ENCODE results near the gene ZBTB24. TPM values are rescaled to one million over a fixed set of nuclear protein-coding genes. Genes with fewer than 3 reads are reported as not detected.

ZBTB24 gene
- total and polyA plus RNA-seq, 2 of the 13 experiments (the other 11 are each of a cell fraction or from before 2014, with no cell fraction given): 1.5 to 6.2 TPM

- TF ChIP-seq ZBTB14 (CRISPR knock-in tag; IDR thresholded peaks at IDR 0.05): no peak
- TF ChIP-seq, protein P1, sequence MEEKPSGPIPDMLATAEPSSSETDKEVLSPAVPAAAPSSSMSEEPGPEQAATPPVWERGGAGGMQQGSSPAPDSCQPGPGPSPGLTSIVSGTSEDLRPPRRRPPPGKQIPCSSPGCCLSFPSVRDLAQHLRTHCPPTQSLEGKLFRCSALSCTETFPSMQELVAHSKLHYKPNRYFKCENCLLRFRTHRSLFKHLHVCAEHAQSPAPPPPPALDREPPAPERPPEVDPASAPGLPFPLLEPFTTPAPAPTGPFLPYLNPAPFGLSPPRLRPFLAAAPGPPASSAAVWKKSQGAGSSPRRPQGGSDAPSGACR (CRISPR knock-in tag; IDR thresholded peaks at IDR 0.05): 0 out of 2 replicates have a peak, but pooled peaks have one; percentile 15
- no peak for TF ChIP-seq PAX8 (CRISPR knock-in tag; IDR thresholded peaks at IDR 0.05; ENCODE audit: borderline replicate concordance)
- TF ChIP-seq ZNF317 (CRISPR knock-in tag; IDR thresholded peaks at IDR 0.05): no peak
- TF ChIP-seq, protein P2, sequence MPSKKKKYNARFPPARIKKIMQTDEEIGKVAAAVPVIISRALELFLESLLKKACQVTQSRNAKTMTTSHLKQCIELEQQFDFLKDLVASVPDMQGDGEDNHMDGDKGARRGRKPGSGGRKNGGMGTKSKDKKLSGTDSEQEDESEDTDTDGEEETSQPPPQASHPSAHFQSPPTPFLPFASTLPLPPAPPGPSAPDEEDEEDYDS (CRISPR knock-in tag; IDR thresholded peaks at IDR 0.05): no peak
- no peak for TF ChIP-seq ZNF772 (CRISPR knock-in tag; IDR thresholded peaks at IDR 0.05)
- no peak for TF ChIP-seq MAFK (conservative IDR thresholded peaks at IDR 0.05 in 1 of 2, IDR thresholded peaks at IDR 0.05 in 1 of 2; ENCODE audit: low read length in 2 of 2)
- peak; percentile 48 for TF ChIP-seq AGO1 (IDR thresholded peaks at IDR 0.05; ENCODE audit: low read depth, low read length, poor library complexity, severe bottlenecking)
- TF ChIP-seq SSRP1 (CRISPR knock-in tag; IDR thresholded peaks at IDR 0.05): no peak
- no peak for TF ChIP-seq AKNA (CRISPR knock-in tag; IDR thresholded peaks at IDR 0.05; ENCODE audit: borderline replicate concordance)
- TF ChIP-seq, protein P3, sequence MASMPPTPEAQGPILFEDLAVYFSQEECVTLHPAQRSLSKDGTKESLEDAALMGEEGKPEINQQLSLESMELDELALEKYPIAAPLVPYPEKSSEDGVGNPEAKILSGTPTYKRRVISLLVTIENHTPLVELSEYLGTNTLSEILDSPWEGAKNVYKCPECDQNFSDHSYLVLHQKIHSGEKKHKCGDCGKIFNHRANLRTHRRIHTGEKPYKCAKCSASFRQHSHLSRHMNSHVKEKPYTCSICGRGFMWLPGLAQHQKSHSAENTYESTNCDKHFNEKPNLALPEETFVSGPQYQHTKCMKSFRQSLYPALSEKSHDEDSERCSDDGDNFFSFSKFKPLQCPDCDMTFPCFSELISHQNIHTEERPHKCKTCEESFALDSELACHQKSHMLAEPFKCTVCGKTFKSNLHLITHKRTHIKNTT (CRISPR knock-in tag; IDR thresholded peaks at IDR 0.05): no peak
- TF ChIP-seq ATF7-NPFF (CRISPR knock-in tag; IDR thresholded peaks at IDR 0.05; ENCODE audit: low read depth): no peak
- TF ChIP-seq PAWR (CRISPR knock-in tag; IDR thresholded peaks at IDR 0.05; ENCODE audit: borderline replicate concordance): no peak
- TF ChIP-seq, protein P4, sequence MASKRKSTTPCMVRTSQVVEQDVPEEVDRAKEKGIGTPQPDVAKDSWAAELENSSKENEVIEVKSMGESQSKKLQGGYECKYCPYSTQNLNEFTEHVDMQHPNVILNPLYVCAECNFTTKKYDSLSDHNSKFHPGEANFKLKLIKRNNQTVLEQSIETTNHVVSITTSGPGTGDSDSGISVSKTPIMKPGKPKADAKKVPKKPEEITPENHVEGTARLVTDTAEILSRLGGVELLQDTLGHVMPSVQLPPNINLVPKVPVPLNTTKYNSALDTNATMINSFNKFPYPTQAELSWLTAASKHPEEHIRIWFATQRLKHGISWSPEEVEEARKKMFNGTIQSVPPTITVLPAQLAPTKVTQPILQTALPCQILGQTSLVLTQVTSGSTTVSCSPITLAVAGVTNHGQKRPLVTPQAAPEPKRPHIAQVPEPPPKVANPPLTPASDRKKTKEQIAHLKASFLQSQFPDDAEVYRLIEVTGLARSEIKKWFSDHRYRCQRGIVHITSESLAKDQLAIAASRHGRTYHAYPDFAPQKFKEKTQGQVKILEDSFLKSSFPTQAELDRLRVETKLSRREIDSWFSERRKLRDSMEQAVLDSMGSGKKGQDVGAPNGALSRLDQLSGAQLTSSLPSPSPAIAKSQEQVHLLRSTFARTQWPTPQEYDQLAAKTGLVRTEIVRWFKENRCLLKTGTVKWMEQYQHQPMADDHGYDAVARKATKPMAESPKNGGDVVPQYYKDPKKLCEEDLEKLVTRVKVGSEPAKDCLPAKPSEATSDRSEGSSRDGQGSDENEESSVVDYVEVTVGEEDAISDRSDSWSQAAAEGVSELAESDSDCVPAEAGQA (IDR thresholded peaks at IDR 0.05; ENCODE audit: low read depth): no peak
- TF ChIP-seq, protein P4 (CRISPR knock-in tag; IDR thresholded peaks at IDR 0.05; ENCODE audit: borderline replicate concordance): no peak
These were observed 26.9 kb downstream of the ZBTB24 start (continued) for GRCh38 chr6:109456111-109456583.
